Cardiac fibroblast (primary cell): ENCODE data around the gene RPP30.
"Not testable (repeated sequence)": the region's sequence is repeated elsewhere in the genome, so short reads cannot be mapped to it uniquely, and the experiment has no call there.

ENCODE experiments used
- DNase-seq, 2 donors: peaks; one replicate each; pipeline versions ENCODE4 v3.0.0 to v3.0.0-alpha.2; 2010; ENCODE audit warnings: low read depth in 2 of 2
- H3K4me3 ChIP-seq, 2 donors: replicated peaks in 1 of 2; 1 replicate in 1 of 2; 2 replicates in 1 of 2; pipeline ENCODE4 v1.5.1; 2011; ENCODE audit warnings: low read depth in 2 of 2, low read length in 2 of 2, mild to moderate bottlenecking in 2 of 2, moderate library complexity in 1 of 2
- CTCF ChIP-seq: IDR thresholded peaks from one replicate; pipeline ENCODE4 v1.5.1; 2011; ENCODE audit warnings: low read depth, mild to moderate bottlenecking, low read length, inconsistent platforms

The RPP30 gene

GRCh38 chr10:90885176-90885575 lies 13.4 kb downstream of the RPP30 start:
- no peak for TF ChIP-seq CTCF
- no peak overlapping the region for H3K4me3 ChIP-seq
- peak; percentile 73 to 74 for DNase-seq

GRCh38 chr10:90887555-90887954 lies 15.8 kb downstream of the RPP30 start:
- DNase-seq = peak in 1 of 2 donors; percentile 20
- TF ChIP-seq CTCF = no peak
- no peak overlapping the region for H3K4me3 ChIP-seq

GRCh38 chr10:90888387-90888786 lies 16.6 kb downstream of the RPP30 start:
- no peak for TF ChIP-seq CTCF
- H3K4me3 ChIP-seq = no peak overlapping the region
- peak in 1 of 2 donors; percentile 18 for DNase-seq

- peak in 1 of 2 donors; percentile 9 for DNase-seq
These were observed 17.9 kb downstream of the RPP30 start for GRCh38 chr10:90889636-90890035.

GRCh38 chr10:90890347-90890746 lies 18.6 kb downstream of the RPP30 start:
- TF ChIP-seq CTCF = no peak
- no peak overlapping the region for H3K4me3 ChIP-seq
- DNase-seq = no peak

More at GRCh38 chr10:90889636-90890035, 17.9 kb downstream of the RPP30 start:
- no peak overlapping the region for H3K4me3 ChIP-seq
- no peak for TF ChIP-seq CTCF

GRCh38 chr10:90893190-90893589 lies 21.4 kb downstream of the RPP30 start:
- DNase-seq = no peak
- H3K4me3 ChIP-seq = no peak overlapping the region
- TF ChIP-seq CTCF = no peak

- DNase-seq, H3K4me3 ChIP-seq: not testable (repeated sequence)
These were observed 25.1 kb downstream of the RPP30 start for GRCh38 chr10:90896916-90897315.
